Psoas muscle (tissue), 8 donors: Measurements from ENCODE around the gene PTPRG. TPM values are rescaled to one million over a fixed set of nuclear protein-coding genes. Genes with fewer than 3 reads are reported as not detected.

Source experiments
- ATAC-seq, 4 donors: fragments of 200-7000 bp; cut with Tn5 transposase; one replicate each; pipeline ENCODE4 v1.9.1; 2020; ENCODE audit warnings: moderate library complexity in 3 of 4, mild to moderate bottlenecking in 2 of 4
- DNase-seq, 2 donors: peaks; one replicate each; pipeline ENCODE4 v3.0.0-alpha.2; 2020
- H3K27ac ChIP-seq: fragments of 200-600 bp; one replicate; pipeline ENCODE4 v1.8.0; 2022
- H3K27me3 ChIP-seq, 3 donors: fragments of 200-600 bp in 1 of 3; one replicate each; pipeline versions ENCODE4 v1.6.1 to v1.8.0; 2013 to 2022; ENCODE audit warnings: low read length in 2 of 3, mild to moderate bottlenecking in 2 of 3, moderate library complexity in 1 of 3; ENCODE audit not compliant: insufficient read depth in 3 of 3
- H3K36me3 ChIP-seq, 2 donors: fragments of 200-600 bp in 1 of 2; one replicate each; pipeline versions ENCODE4 v1.6.1 to v1.8.0; 2013 to 2022; ENCODE audit warnings: low read depth in 1 of 2, mild to moderate bottlenecking in 1 of 2, moderate library complexity in 1 of 2; ENCODE audit not compliant: insufficient read depth in 1 of 2
- H3K4me1 ChIP-seq: fragments of 200-600 bp; one replicate; pipeline ENCODE4 v1.8.0; 2022
- H3K4me3 ChIP-seq: fragments of 200-600 bp; one replicate; pipeline ENCODE4 v1.8.0; 2022; ENCODE audit warnings: mild to moderate bottlenecking
- H3K9me3 ChIP-seq: fragments of 200-600 bp; one replicate; pipeline ENCODE4 v1.8.0; 2022
- CTCF ChIP-seq: fragments of 200-600 bp; IDR thresholded peaks from one replicate; pipeline ENCODE4 v1.8.0; 2022; ENCODE audit warnings: antibody characterized with exemption
- WGBS, 3 donors: extraction: QIAGEN DNeasy Blood & Tissue Kit; methylation state at CpG; one replicate each; pipeline versions ENCODE4 v1.1.6 to v1.1.7; 2013; 5-methylcytosine and 5-hydroxymethylcytosine counted together
- intact Hi-C, 2 donors: fragments of 100-400 bp; cut with DNase I; formaldehyde crosslinking; loops; one replicate each; pipeline versions ENCODE4 v1.11.0 to v1.14.2; 2022
- polyA plus RNA-seq, 3 donors: library from polyadenylated mRNA; stranded (reverse); fragments of 200-250 nt; gene quantifications; one replicate each; pipeline ENCODE4 v1.2.3, GENCODE V29; 2013
- total RNA-seq, 4 donors: library from RNA; stranded (reverse); fragmentation: NEBNext Ultra II Directional in 2 of 4; extraction: Animal tissue kit (Norgen Biotek cat#: 25700) in 2 of 4; gene quantifications; one replicate each; pipeline versions ENCODE4 v1.2.1 to v1.2.4, GENCODE V29; 2021 to 2023
- donor health status: healthy with polysubstance abuse.
- donor health status: DM: no; HTN: no; CAD: no; lungs with moderate emphysema.
- donor health status: Bipolar disorder and iron deficiency.
- donor health status: healthy.
- donor health status: DM: yes; HTN: yes; CAD: no.
- donor health status: DM: no; HTN: no; CAD: no.
- donor health status: DM: no; HTN: no; CAD: no.
- donor health status: DM: yes; HTN: yes; CAD: no.

The PTPRG gene
- total and polyA plus RNA-seq, 7 donors: 4.5 to 29.5 (median 12.6) TPM

- TF ChIP-seq CTCF: no peak
- Histone ChIP-seq H3K36me3 (no peaks in the 10 kb centered on the region), H3K4me1 (peaks cover 37% of the 10 kb centered on the region), H3K27me3 (no peaks in the 10 kb centered on the region), H3K4me3 (no peak overlapping the region), H3K9me3 (no peaks in the 10 kb centered on the region), H3K27ac (no peak overlapping the region)
- ATAC-seq (no peak), DNase-seq (no peak)
- intact Hi-C loops: no loop called here
- 71 to 76% (median 74%) methylated on average over 6 of the region's 6 CpGs for WGBS, 3 donors
Measured at GRCh38 chr3:61877359-61878138, 316.2 kb downstream of the PTPRG start.

- Histone ChIP-seq H3K4me3 (no peak overlapping the region), H3K4me1 (peaks cover 18% of the 10 kb centered on the region), H3K9me3 (no peaks in the 10 kb centered on the region), H3K27ac (no peak overlapping the region), H3K36me3 (no peaks in the 10 kb centered on the region), H3K27me3 (no peaks in the 10 kb centered on the region)
- peak in 3 of 4 donors; percentile 61 to 83 (median 67) for ATAC-seq
- DNase-seq: no peak
- no peak for TF ChIP-seq CTCF
- intact Hi-C loops: no loop called here
Measured at GRCh38 chr3:61882253-61882652, 320.9 kb downstream of the PTPRG start.

GRCh38 chr3:61884794-61885193 is 323.4 kb downstream of the PTPRG start:
- intact Hi-C loops: no loop called here
- H3K27ac ChIP-seq: no peak overlapping the region
- DNase-seq (no peak), ATAC-seq (no peak)
- no peaks in the 10 kb centered on the region for H3K9me3 ChIP-seq
- H3K4me1 ChIP-seq: peaks cover 18% of the 10 kb centered on the region
- H3K36me3 ChIP-seq: no peaks in the 10 kb centered on the region
- H3K27me3 ChIP-seq: no peaks in the 10 kb centered on the region
- no peak for TF ChIP-seq CTCF
- WGBS, 3 donors: 73 to 90% (median 77%) methylated on average over 4 of the region's 4 CpGs
- no peak overlapping the region for H3K4me3 ChIP-seq

- WGBS, 3 donors: 89 to 92% (median 91%) methylated on average over 5 of the region's 6 CpGs
- DNase-seq: no peak
Measured at GRCh38 chr3:61885414-61885813, 324.0 kb downstream of the PTPRG start.

More at GRCh38 chr3:61885414-61885813, 324.0 kb downstream of the PTPRG start:
- intact Hi-C loops: no loop called here
- Histone ChIP-seq H3K36me3 (no peaks in the 10 kb centered on the region), H3K4me3 (no peak overlapping the region), H3K27ac (no peak overlapping the region), H3K9me3 (no peaks in the 10 kb centered on the region), H3K27me3 (no peaks in the 10 kb centered on the region), H3K4me1 (peaks cover 21% of the 10 kb centered on the region)
- ATAC-seq: no peak
- no peak for TF ChIP-seq CTCF
